ENCODE measurements around the gene CDK14.

GRCh38 chr7:91193141-91193540 is 597.0 kb downstream of the CDK14 start:
- TF ChIP-seq CTCF (IDR thresholded peaks at IDR 0.05) (no peak), POLR2AphosphoS5 (IDR thresholded peaks at IDR 0.05) (no peak), POLR2A (IDR thresholded peaks at IDR 0.05) (no peak)
